Myocyte (in vitro differentiated cells): ENCODE measurements around the gene EOLA1. TPM values are rescaled to one million over a fixed set of nuclear protein-coding genes. Genes with fewer than 3 reads are reported as not detected.
"Not testable (repeated sequence)": the region's sequence is repeated elsewhere in the genome, so short reads cannot be mapped to it uniquely, and the experiment has no call there.

ENCODE experiments used
- DNase-seq: peaks from one replicate; pipeline ENCODE4 v3.0.0-alpha.2; 2012; ENCODE audit warnings: low read depth
- total RNA-seq: library from RNA; depleted of rRNA; stranded (reverse); fragments of >200 nt; gene quantifications from 2 replicates; pipeline ENCODE4 v1.2.3, GENCODE V29; 2014

EOLA1 gene
- total RNA-seq, 1 donor from 2014 or later: 35.2 TPM

DNA sequence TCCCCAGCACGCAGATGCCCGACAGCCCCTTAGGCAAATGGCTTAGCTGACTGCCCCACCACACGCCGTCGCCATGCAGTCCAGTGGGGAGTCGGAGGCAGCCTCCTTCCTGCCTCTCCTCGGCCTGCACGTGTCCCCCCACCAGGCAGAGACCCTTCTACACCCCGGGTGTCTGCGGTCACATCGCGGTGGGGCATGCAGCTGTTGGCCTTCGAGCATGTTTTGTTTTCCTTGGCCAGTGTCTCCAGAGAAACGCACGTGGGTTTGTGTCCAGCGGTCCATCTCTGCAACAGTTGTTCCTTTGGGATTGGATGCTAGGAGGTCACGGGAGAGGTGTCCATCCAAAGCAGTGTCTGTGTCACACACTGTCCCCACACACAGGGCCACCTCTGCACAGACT lies 54.4 kb downstream of the EOLA1 start, which contains the start of gene HSFX2:
Gene HSFX2, minus strand, starts transcription at position 101 of the 400 bp plus-strand sequence. CDS start 614 bp downstream, outside the sequence.
- not testable (repeated sequence) for DNase-seq

DNA sequence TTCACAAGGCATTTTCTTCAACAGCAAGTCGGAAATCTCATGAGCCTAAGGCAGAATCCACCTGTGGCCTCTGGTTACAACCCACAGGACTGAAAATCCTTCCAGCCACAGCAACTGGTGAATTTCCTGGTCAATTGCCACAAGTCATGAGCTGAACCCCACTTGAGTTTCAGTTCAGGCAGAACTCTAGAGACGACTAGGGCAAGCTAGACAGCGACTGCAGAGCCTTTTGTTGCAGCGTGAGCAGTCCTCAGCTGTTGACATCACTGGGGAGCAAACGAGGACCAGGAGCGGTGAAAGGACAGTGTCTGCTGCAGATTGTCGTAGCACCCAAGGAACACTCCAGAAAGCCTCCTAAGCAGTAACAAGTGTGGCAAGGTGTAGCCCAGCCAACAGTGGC lies 55.1 kb downstream of the EOLA1 start:
- DNase-seq: not testable (repeated sequence)

Other genes with a start within 250 kb of the EOLA1 start
- 59.6 and 73.0 TPM in 2 replicates for gene IDS, start 35.7 kb upstream of the EOLA1 start, total RNA-seq
- 0.32 TPM in 1 of 2 replicates, not detected in the other for gene HSFX3, start 8.9 kb downstream of the EOLA1 start, total RNA-seq
- not detected in 2 replicates for gene MAGEA9B, start 46.4 kb downstream of the EOLA1 start, total RNA-seq
- gene HSFX2, start 54.3 kb downstream of the EOLA1 start, total RNA-seq: not detected in 2 replicates
- 15.5 and 16.6 TPM in 2 replicates for gene TMEM185A, start 90.8 kb downstream of the EOLA1 start, total RNA-seq
- gene MAGEA11, start 171.0 kb downstream of the EOLA1 start, total RNA-seq: not detected in 2 replicates
- gene HSFX1, start 233.1 kb downstream of the EOLA1 start, total RNA-seq: 0.99 and 1.3 TPM in 2 replicates
- not detected in 2 replicates for gene MAGEA9, start 240.9 kb downstream of the EOLA1 start, total RNA-seq